Lower leg skin (tissue), 3 donors: ENCODE data around the gene MFSD12.

Experiments
- POLR2A ChIP-seq, 2 donors: fragments of 450-650 bp; IDR thresholded peaks; one replicate each; pipeline ENCODE4 v1.6.1; 2016 to 2017; ENCODE audit warnings: antibody characterized with exemption in 2 of 2, mild to moderate bottlenecking in 1 of 2, moderate library complexity in 1 of 2
- TF ChIP-seq, protein P1 (sequence below), 3 donors: fragments of 450-650 bp; IDR thresholded peaks; one replicate each; pipeline ENCODE4 v1.5.1; 2016; ENCODE audit warnings: antibody characterized with exemption in 3 of 3, mild to moderate bottlenecking in 3 of 3, moderate library complexity in 2 of 3

DNA sequence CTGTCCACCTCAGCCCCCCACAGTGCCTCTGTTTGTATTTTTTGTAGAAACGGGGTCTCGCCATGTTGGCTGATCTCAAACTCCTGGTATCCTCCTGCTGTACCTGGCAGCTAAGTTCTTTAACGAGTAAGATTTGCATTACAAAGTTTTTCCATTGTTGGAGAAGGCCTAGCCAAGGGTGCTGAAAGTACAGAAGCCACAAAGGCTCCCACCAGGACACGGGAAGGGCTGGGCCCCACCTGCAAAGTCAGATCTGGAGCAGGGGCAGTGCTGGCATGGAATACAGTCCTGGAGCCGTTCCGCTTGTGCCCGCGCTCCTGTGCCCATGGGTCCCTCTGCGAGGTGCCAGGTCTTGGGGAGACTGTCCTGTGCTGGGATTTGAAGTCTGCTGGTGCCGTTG is 39.1 kb downstream of the MFSD12 start:
- TF ChIP-seq, protein P1, sequence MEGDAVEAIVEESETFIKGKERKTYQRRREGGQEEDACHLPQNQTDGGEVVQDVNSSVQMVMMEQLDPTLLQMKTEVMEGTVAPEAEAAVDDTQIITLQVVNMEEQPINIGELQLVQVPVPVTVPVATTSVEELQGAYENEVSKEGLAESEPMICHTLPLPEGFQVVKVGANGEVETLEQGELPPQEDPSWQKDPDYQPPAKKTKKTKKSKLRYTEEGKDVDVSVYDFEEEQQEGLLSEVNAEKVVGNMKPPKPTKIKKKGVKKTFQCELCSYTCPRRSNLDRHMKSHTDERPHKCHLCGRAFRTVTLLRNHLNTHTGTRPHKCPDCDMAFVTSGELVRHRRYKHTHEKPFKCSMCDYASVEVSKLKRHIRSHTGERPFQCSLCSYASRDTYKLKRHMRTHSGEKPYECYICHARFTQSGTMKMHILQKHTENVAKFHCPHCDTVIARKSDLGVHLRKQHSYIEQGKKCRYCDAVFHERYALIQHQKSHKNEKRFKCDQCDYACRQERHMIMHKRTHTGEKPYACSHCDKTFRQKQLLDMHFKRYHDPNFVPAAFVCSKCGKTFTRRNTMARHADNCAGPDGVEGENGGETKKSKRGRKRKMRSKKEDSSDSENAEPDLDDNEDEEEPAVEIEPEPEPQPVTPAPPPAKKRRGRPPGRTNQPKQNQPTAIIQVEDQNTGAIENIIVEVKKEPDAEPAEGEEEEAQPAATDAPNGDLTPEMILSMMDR (IDR thresholded peaks at IDR 0.05), result no peak
- TF ChIP-seq POLR2A (IDR thresholded peaks at IDR 0.05), result no peak
